Activated CD8-positive, alpha-beta memory T cell treated with anti-CD3 and anti-CD28 coated beads for 4 hours (primary cell): ENCODE data around the gene RSPO1.

Experiments
- DNase-seq, 2 donors: peaks; one replicate each; pipeline ENCODE4 v3.0.0-alpha.2; 2020; ENCODE audit warnings: low read depth in 2 of 2

The RSPO1 gene

DNA sequence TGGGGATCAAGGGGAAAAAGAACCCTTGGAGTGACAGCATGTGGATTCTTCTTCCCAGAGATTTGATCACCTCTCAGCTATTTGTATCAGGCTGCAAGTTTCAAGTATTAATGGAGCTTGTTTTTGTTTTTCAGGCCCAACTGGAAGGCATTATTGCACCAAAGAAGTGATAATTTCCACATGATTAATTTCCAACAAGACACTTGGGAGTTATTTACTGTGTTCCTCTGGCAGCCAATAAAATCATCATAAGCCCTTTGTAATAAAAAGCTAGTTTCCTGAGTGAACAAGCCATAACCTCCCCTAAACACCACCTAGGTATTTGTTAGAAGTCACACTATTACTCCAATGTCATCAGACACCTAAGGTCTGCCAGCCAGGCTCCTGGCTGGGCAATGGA lies 69.8 kb downstream of the RSPO1 start:
- no peak for DNase-seq

DNA sequence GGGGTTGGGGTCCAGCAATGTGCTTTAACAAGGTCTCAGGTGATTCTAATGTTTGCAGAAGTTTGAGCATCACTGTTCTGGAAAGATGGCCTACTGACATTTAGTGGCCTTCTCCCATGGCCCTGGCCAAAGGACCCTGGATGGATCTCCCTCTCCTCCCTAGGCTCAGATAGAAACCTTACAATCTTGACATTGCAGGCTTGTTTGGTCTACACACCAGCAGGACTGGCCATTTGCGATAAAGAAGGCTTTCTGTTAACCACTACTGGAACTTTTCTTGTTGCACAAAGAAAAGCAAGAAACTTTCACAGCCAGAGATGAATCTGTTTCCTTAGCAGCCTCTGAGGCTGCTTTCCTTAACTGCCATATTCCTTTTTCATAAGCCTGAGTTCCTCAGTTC lies 71.7 kb downstream of the RSPO1 start:
- no peak for DNase-seq
